ENCODE data around the gene AOC1.

Gene AOC1

DNA sequence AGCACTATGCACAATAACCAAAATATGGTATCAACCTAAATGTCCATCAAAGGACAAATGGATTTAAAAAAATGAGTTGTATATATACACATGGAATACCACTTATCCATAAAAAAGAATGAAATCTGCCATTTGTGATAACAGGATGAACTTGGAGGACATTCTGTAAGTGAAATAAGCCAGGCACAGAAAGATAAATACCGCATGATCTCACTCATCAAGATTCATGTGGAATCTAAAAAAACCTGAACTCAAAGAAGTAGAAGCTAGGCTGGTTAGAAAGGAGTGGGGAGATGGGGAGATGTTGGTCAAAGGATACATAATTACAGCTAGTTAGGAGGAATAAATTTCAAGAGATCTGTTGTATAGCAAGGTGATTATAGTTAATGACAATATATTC is 17.3 kb upstream of the AOC1 start:
- Histone ChIP-seq H3K27ac (ENCODE audit: low read depth, low read length) (no peak overlapping the region), H3K4me3 (ENCODE audit: low read depth, low read length) (no peak overlapping the region), H3K27me3 (ENCODE audit: control insufficient read depth, insufficient read depth, low read length) (peaks cover 18% of the 10 kb centered on the region), H3K9ac (ENCODE audit: low read length) (no peak overlapping the region), H3K4me1 (ENCODE audit: control insufficient read depth, insufficient read depth, low read length) (no peaks in the 10 kb centered on the region), H3K36me3 (ENCODE audit: control insufficient read depth, insufficient read depth, low read length) (no peaks in the 10 kb centered on the region), H3K9me3 (ENCODE audit: control insufficient read depth, insufficient read depth, low read depth, low read length) (no peaks in the 10 kb centered on the region)

DNA sequence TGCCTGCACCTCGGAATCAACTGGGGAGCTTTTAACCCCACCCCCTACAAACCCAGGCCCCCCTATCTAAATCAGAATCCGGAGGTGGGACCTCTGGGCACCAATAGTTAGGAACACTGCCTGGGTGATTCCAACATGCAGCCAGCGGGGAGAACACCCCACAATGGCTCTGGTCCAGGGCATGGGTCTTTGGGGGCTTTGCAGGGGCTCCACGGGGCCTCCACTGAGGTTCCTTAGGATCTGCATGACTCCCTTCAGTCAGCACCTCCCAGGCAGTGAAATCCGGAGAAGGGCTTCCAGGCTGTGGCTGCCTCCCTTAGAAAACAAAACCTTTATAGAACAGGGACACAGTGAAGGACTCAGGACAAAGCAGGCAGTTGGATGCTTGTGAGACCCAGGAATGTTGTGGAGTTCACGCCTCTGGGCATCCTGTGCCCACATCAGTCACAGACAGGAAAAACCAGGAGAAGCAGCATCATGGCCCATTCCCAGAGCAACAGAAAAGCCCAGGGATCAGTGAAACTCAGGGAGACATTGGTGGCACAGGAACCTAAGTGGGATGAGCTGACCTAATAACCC is 16.5 kb upstream of the AOC1 start:
- Histone ChIP-seq H3K4me3 (ENCODE audit: low read depth, low read length) (no peak overlapping the region), H3K9me3 (ENCODE audit: control insufficient read depth, insufficient read depth, low read depth, low read length) (no peaks in the 10 kb centered on the region), H3K36me3 (ENCODE audit: control insufficient read depth, insufficient read depth, low read length) (no peaks in the 10 kb centered on the region), H3K9ac (ENCODE audit: low read length) (no peak overlapping the region), H3K4me1 (ENCODE audit: control insufficient read depth, insufficient read depth, low read length) (no peaks in the 10 kb centered on the region), H3K27me3 (ENCODE audit: control insufficient read depth, insufficient read depth, low read length) (peaks cover 18% of the 10 kb centered on the region), H3K27ac (ENCODE audit: low read depth, low read length) (no peak overlapping the region)

DNA sequence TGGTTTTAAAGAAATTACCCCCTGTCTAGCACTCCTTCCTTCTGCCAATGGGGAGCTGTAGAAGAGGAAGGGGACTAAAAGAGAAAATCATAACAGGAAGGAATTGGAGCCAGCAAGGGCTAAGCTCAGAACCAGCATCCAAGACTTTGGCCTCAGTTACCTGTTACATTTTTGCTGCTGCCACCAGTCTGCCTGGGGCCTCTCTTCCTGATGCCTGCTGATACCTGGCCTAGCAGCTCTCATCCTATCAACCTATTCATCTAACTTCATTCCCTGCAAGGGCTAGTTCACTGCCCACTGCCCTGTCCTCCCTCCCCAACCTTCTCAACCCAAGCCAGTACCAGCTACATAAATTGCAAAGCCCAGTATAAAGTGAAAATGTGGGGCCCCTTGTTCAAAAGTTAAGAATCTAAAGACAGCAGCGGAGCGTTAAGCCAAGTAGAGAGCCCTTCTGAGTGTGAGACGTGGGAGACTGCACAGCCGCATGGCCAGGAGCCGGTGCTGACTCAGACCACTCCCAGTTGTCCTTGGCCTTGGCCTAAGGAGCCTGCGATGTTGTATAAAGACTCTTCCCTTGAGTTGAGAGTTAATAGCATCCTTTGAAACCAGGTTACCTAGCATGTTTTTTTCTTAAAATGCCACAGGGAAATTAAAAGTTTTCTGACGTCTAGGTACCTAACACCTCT is 13.2 kb upstream of the AOC1 start:
- Histone ChIP-seq H3K4me3 (ENCODE audit: low read depth, low read length) (no peak overlapping the region), H3K27me3 (ENCODE audit: control insufficient read depth, insufficient read depth, low read length) (peaks cover 12% of the 10 kb centered on the region), H3K4me1 (ENCODE audit: control insufficient read depth, insufficient read depth, low read length) (no peaks in the 10 kb centered on the region), H3K27ac (ENCODE audit: low read depth, low read length) (no peak overlapping the region), H3K36me3 (ENCODE audit: control insufficient read depth, insufficient read depth, low read length) (no peaks in the 10 kb centered on the region), H3K9me3 (ENCODE audit: control insufficient read depth, insufficient read depth, low read depth, low read length) (no peaks in the 10 kb centered on the region), H3K9ac (ENCODE audit: low read length) (no peak overlapping the region)

DNA sequence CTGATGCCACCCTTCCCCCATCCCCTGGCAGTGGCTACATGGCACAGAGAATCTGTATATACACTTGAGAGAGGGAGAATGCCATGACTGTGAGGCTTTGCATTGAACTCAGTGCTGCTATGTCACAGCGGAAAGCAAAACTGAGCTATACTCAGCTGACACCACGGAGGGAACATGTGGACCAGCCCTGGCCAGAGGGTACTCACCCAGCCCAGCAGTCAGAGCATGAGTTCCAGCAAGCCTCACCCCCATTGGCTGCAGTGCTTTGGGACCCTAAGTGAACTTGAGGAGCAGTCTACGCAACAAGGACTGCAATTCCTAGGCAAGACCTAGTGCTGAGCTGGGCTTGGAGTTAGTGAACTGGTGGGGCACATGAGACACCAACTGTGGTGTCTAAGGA is 10.3 kb upstream of the AOC1 start:
- H3K9ac ChIP-seq (ENCODE audit: low read length): no peak overlapping the region
- H3K27me3 ChIP-seq (ENCODE audit: control insufficient read depth, insufficient read depth, low read length): no peaks in the 10 kb centered on the region; the same call in 1 of the 2 replicates
- no peak overlapping the region for H3K4me3 ChIP-seq (ENCODE audit: low read depth, low read length)

DNA sequence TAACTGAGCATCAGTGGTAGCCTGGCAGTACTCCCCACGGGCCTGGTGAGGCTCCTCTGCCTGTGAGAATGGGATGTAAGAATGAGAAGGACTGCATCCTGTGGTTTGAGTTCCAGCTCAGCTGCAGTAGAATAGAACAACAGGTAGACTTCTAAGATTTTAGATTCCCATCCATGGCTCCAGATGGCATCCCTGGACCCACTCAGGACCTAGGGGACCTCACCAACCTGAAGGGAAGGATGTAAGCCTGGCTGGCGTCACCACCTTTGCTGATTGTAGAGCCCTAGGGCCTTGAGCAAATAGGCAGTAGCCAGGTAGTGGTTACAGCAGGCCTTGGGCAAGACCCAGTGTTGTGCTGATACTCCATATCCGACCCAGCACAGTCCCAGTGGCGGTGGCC is 9.6 kb upstream of the AOC1 start:
- Histone ChIP-seq H3K27ac (ENCODE audit: low read depth, low read length) (no peak overlapping the region), H3K36me3 (ENCODE audit: control insufficient read depth, insufficient read depth, low read length) (no peaks in the 10 kb centered on the region), H3K27me3 (ENCODE audit: control insufficient read depth, insufficient read depth, low read length) (no peaks in the 10 kb centered on the region; the same call in 1 of the 2 replicates), H3K4me3 (ENCODE audit: low read depth, low read length) (no peak overlapping the region), H3K9ac (ENCODE audit: low read length) (no peak overlapping the region), H3K9me3 (ENCODE audit: control insufficient read depth, insufficient read depth, low read depth, low read length) (no peaks in the 10 kb centered on the region), H3K4me1 (ENCODE audit: control insufficient read depth, insufficient read depth, low read length) (no peaks in the 10 kb centered on the region)

More for the DNA sequence above, 10.3 kb upstream of the AOC1 start:
- Histone ChIP-seq H3K27ac (ENCODE audit: low read depth, low read length) (no peak overlapping the region), H3K9me3 (ENCODE audit: control insufficient read depth, insufficient read depth, low read depth, low read length) (no peaks in the 10 kb centered on the region), H3K36me3 (ENCODE audit: control insufficient read depth, insufficient read depth, low read length) (no peaks in the 10 kb centered on the region), H3K4me1 (ENCODE audit: control insufficient read depth, insufficient read depth, low read length) (no peaks in the 10 kb centered on the region)

DNA sequence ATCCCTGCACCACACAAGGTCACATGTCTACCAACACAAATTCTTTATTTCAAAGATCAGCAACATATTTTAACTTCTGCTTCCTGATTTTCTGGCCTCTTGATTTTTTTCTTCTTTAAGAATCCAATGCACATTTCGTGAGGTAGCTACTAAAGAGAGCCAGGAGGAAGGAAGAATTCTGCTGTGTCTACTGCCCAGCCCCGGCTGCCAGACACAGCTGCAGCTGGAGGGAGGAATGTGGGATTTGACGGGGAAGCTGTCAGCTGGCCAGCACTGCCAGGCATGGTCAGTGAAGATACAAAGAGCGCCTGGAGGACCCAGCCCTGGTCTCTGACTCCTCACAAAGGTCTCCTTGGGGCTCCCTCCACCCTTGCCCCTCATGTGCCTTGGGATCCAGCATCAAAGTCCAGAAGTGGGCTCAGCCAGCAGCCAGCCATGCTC is 6.9 kb upstream of the AOC1 start:
- Histone ChIP-seq H3K4me1 (ENCODE audit: control insufficient read depth, insufficient read depth, low read length) (no peaks in the 10 kb centered on the region), H3K36me3 (ENCODE audit: control insufficient read depth, insufficient read depth, low read length) (no peaks in the 10 kb centered on the region), H3K27ac (ENCODE audit: low read depth, low read length) (no peak overlapping the region), H3K9ac (ENCODE audit: low read length) (no peak overlapping the region), H3K4me3 (ENCODE audit: low read depth, low read length) (no peak overlapping the region), H3K9me3 (ENCODE audit: control insufficient read depth, insufficient read depth, low read depth, low read length) (no peaks in the 10 kb centered on the region), H3K27me3 (ENCODE audit: control insufficient read depth, insufficient read depth, low read length) (peaks cover 6% of the 10 kb centered on the region; the same call in 1 of the 2 replicates)

DNA sequence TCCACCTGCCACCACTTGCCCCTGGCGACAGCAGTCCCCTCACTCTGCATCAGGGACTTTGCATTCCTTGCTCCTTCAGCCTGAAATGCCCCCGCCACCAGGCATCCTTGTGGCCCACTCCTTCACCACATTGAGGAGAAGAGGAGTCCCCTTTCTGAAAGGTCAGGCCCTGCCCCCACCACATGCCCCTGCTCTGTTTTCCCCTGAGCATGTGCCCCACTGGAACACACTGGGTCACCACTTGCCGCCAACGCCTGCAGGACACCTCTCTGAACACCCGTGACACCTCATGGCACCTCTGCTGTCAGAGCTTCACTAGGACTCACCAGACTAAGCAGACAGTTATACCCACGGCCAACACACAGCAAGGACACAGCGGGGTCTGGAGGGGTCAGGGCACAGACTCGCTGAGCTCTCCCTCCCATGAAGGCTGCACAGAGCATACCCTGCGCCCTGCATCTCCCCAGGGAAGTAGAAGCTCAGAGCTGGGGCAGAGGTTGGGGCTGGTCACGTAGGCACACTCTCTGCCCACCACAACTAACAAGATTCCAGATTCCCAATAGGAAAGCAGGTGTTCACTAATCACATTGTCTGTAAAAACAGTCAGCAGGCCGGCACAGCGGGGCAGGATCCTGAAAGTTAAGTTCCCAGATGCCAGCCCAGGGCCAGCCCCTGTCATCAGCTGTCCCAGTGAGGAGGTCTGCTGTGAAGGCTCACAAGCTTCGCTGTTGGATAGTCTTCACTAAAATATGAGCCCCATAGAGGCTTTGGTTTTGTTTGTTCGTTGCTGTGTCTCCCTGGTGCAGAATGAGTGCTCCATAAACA is 5.8 kb upstream of the AOC1 start:
- Histone ChIP-seq H3K4me3 (ENCODE audit: low read depth, low read length) (no peak overlapping the region), H3K27me3 (ENCODE audit: control insufficient read depth, insufficient read depth, low read length) (peaks cover 7% of the 10 kb centered on the region), H3K9me3 (ENCODE audit: control insufficient read depth, insufficient read depth, low read depth, low read length) (no peaks in the 10 kb centered on the region), H3K36me3 (ENCODE audit: control insufficient read depth, insufficient read depth, low read length) (no peaks in the 10 kb centered on the region), H3K27ac (ENCODE audit: low read depth, low read length) (no peak overlapping the region), H3K9ac (ENCODE audit: low read length) (no peak overlapping the region), H3K4me1 (ENCODE audit: control insufficient read depth, insufficient read depth, low read length) (no peaks in the 10 kb centered on the region)

DNA sequence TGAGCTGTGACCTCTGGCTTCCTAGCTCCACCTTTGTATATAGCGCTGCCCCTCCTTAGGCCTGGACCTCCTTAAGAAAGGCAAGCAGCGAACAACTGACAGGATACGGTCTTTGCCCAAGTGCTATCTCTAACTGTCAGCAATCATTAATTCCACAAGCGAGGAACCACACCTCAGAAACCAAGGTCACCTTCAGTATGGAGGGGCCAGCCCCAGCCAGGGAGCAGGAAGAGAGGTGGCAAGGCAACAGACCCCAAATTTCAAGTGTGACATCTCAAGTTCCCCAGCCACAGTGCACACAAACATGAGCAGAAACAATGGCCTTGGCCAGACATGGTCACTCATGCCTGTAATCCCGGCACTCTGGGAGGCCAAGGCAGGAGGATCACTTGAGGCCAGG is 4.8 kb upstream of the AOC1 start:
- Histone ChIP-seq H3K9me3 (ENCODE audit: control insufficient read depth, insufficient read depth, low read depth, low read length) (no peaks in the 10 kb centered on the region), H3K4me3 (ENCODE audit: low read depth, low read length) (no peak overlapping the region), H3K36me3 (ENCODE audit: control insufficient read depth, insufficient read depth, low read length) (no peaks in the 10 kb centered on the region), H3K9ac (ENCODE audit: low read length) (no peak overlapping the region), H3K4me1 (ENCODE audit: control insufficient read depth, insufficient read depth, low read length) (no peaks in the 10 kb centered on the region), H3K27ac (ENCODE audit: low read depth, low read length) (no peak overlapping the region), H3K27me3 (ENCODE audit: control insufficient read depth, insufficient read depth, low read length) (peaks cover 18% of the 10 kb centered on the region)

DNA sequence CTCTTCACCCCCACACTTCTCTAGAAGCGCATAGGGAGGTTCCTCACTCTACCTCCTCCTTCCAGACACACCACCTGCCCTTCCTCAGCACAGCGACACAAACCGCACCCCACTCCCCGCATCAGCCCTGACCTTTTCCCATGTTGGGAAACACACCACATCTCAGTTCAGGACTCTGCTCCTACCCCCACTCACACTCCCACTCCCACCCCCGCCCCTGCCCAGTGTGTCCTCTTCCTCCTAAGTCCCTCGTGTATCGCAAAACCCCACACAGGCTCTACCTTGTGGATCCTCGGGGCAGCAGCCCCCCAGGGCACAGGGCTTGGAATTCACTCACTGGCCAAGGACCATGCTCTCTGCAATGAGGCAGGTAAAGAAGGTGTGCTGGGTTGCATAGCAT is 4.2 kb upstream of the AOC1 start:
- peaks cover 22% of the 10 kb centered on the region for H3K27me3 ChIP-seq (ENCODE audit: control insufficient read depth, insufficient read depth, low read length)

DNA sequence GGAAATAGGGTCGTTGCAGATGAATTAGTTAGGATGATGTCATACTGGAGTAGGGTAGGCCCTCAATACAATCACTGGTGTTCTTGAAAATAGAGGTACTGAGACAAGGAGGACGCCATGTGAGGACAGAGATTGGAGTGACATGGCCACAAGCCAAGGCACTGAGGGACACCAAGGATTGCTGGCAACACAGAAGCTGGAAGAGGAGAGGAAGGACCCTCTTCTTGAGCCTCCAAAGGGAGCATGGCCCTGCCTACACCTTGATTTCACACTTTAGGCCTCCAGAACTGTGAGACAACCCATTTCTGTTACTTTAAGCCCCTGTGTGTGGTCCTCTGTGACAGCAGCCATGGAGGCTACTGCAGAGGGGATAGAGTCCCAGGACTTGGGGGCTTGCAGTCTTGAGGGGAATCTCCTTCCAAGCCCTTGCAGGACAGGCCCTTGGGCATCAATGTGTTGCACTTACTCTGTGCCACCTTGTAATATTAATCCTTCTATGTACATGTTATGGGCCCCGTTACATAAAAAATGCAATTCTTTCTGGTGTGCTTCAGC is 3.7 kb upstream of the AOC1 start:
- no peak overlapping the region for H3K4me3 ChIP-seq (ENCODE audit: low read depth, low read length)
- no peaks in the 10 kb centered on the region for H3K9me3 ChIP-seq (ENCODE audit: control insufficient read depth, insufficient read depth, low read depth, low read length)
- peaks cover 22% of the 10 kb centered on the region for H3K27me3 ChIP-seq (ENCODE audit: control insufficient read depth, insufficient read depth, low read length)

More for the DNA sequence above, 4.2 kb upstream of the AOC1 start:
- Histone ChIP-seq H3K9me3 (ENCODE audit: control insufficient read depth, insufficient read depth, low read depth, low read length) (no peaks in the 10 kb centered on the region), H3K36me3 (ENCODE audit: control insufficient read depth, insufficient read depth, low read length) (no peaks in the 10 kb centered on the region), H3K4me3 (ENCODE audit: low read depth, low read length) (no peak overlapping the region), H3K4me1 (ENCODE audit: control insufficient read depth, insufficient read depth, low read length) (no peaks in the 10 kb centered on the region), H3K9ac (ENCODE audit: low read length) (no peak overlapping the region), H3K27ac (ENCODE audit: low read depth, low read length) (no peak overlapping the region)

More for the DNA sequence above, 3.7 kb upstream of the AOC1 start:
- no peak overlapping the region for H3K9ac ChIP-seq (ENCODE audit: low read length)
- no peaks in the 10 kb centered on the region for H3K4me1 ChIP-seq (ENCODE audit: control insufficient read depth, insufficient read depth, low read length)
- H3K27ac ChIP-seq (ENCODE audit: low read depth, low read length): no peak overlapping the region
- H3K36me3 ChIP-seq (ENCODE audit: control insufficient read depth, insufficient read depth, low read length): no peaks in the 10 kb centered on the region
